Neural crest cell (in vitro differentiated cells): ENCODE measurements around the gene ADAMTS19. TPM values are rescaled to one million over a fixed set of nuclear protein-coding genes. Genes with fewer than 3 reads are reported as not detected.

ENCODE experiments used
- DNase-seq: peaks from one replicate; pipeline ENCODE4 v3.0.0; 2021; ENCODE audit warnings: low read depth, mixed read lengths, low spot score
- H3K27ac Mint-ChIP-seq: one replicate; pipeline ENCODE4 v1.8.0; 2021; ENCODE audit warnings: mild to moderate bottlenecking, mixed read lengths; ENCODE audit not compliant: unreplicated experiment
- H3K27me3 Mint-ChIP-seq: 2 replicates; pipeline ENCODE4 v1.8.0; 2021; ENCODE audit warnings: low read depth, mild to moderate bottlenecking, mixed read lengths
- H3K36me3 Mint-ChIP-seq: 2 replicates; pipeline ENCODE4 v1.8.0; 2021; ENCODE audit warnings: low read depth, mild to moderate bottlenecking, mixed read lengths
- H3K4me1 Mint-ChIP-seq: 2 replicates; pipeline ENCODE4 v1.8.0; 2021; ENCODE audit warnings: mixed read lengths
- H3K4me3 Mint-ChIP-seq: one replicate; pipeline ENCODE4 v1.8.0; 2021; ENCODE audit warnings: mild to moderate bottlenecking, mixed read lengths
- H3K9me3 Mint-ChIP-seq: 2 replicates; pipeline ENCODE4 v1.8.0; 2021; ENCODE audit warnings: mixed read lengths
- total RNA-seq: library from RNA; stranded (reverse); gene quantifications from 2 replicates; pipeline ENCODE4 v1.2.1, GENCODE V29; 2021
- TF ChIP-seq, protein P1 (sequence below): fragments of 200-600 bp; sonication (generic); conservative IDR thresholded peaks from 2 replicates; pipeline ENCODE4 v1.5.0; 2021; ENCODE audit warnings: antibody characterized with exemption, mild to moderate bottlenecking

Gene ADAMTS19
- total RNA-seq, 1 donor from 2014 or later: 3.1 TPM

DNA sequence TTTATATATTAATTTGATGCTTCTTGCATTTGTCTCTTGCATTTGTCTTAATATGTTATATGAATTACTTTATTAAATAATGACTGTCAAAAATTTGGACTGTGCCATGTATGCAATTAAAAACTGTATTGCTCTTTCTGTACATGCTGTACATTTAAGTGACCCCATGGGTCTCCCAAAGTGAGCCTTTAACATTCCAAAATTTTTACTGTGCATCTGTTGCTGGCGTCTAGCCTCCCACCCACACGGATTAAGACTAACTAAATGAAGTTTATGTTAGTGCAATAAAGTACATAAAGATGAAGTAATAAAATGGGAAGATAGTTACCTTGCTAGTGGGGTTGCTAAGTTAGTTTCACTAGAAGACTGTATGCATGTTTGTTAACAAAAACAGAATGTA, 48.5 kb downstream of the ADAMTS19 start:
- no peak for DNase-seq
- Mint-ChIP-seq H3K27me3 (no peaks in the 10 kb centered on the region), H3K4me1 (no peaks in the 10 kb centered on the region), H3K4me3 (no peak overlapping the region), H3K36me3 (no peaks in the 10 kb centered on the region), H3K27ac (no peak overlapping the region), H3K9me3 (no peaks in the 10 kb centered on the region)
- TF ChIP-seq, protein P1, sequence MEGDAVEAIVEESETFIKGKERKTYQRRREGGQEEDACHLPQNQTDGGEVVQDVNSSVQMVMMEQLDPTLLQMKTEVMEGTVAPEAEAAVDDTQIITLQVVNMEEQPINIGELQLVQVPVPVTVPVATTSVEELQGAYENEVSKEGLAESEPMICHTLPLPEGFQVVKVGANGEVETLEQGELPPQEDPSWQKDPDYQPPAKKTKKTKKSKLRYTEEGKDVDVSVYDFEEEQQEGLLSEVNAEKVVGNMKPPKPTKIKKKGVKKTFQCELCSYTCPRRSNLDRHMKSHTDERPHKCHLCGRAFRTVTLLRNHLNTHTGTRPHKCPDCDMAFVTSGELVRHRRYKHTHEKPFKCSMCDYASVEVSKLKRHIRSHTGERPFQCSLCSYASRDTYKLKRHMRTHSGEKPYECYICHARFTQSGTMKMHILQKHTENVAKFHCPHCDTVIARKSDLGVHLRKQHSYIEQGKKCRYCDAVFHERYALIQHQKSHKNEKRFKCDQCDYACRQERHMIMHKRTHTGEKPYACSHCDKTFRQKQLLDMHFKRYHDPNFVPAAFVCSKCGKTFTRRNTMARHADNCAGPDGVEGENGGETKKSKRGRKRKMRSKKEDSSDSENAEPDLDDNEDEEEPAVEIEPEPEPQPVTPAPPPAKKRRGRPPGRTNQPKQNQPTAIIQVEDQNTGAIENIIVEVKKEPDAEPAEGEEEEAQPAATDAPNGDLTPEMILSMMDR: no peak

DNA sequence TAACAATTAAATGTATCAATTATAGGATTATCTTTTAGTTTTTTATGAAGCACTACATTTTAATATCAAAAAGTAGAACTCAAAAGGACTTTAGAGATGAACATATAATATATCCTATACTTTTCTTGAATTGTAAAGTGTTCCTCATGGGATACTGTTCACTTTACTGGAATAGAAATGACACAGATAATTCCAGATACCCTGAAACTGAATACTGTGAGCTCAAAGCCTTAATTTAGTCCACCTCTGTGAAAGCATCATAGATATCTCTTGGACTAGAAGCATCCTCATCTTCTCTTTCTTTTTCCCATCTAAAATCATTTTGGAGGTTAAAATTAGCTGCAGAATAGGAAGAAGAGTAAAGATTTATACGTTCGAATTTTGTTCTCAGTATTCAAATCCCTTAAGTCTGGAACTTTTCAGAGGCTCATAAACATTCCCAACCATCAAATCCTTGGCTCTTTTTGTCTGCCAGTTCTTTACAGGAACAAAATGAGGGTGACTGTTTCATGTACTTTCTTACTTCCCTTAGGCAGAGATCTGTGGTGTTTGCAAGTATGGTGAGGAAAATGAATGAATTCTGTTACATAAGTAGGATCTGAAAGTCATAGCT, 49.4 kb downstream of the ADAMTS19 start:
- no peaks in the 10 kb centered on the region for H3K4me1 Mint-ChIP-seq
- no peak overlapping the region for H3K27ac Mint-ChIP-seq
- peaks cover 2% of the 10 kb centered on the region for H3K9me3 Mint-ChIP-seq
- no peaks in the 10 kb centered on the region for H3K36me3 Mint-ChIP-seq
- TF ChIP-seq, protein P1: no peak
- H3K27me3 Mint-ChIP-seq: no peaks in the 10 kb centered on the region
- no peak overlapping the region for H3K4me3 Mint-ChIP-seq
- DNase-seq: no peak

DNA sequence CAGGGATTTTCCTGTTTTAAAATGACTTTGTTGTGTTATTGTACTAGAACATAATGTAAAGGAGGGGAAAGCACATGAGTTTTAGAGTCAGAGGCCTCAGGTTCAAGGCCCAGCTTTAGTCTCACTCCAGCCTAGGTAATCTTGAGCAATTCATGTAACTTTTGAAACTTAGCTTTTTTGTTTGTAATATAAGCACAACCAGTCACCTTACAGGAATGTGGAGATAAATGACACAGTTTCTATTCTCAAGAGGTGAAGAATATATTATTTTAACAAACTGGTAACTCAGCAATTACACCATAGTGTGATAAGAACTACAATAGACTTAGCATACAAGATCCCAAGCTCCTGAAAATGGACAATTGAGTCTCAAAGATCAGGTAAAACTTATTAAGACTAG, 51.2 kb downstream of the ADAMTS19 start:
- TF ChIP-seq, protein P1: no peak
- no peak overlapping the region for H3K27ac Mint-ChIP-seq
- H3K4me3 Mint-ChIP-seq: no peak overlapping the region
- H3K36me3 Mint-ChIP-seq: peaks cover 3% of the 10 kb centered on the region
- peaks cover 12% of the 10 kb centered on the region for H3K9me3 Mint-ChIP-seq
- H3K4me1 Mint-ChIP-seq: no peaks in the 10 kb centered on the region
- no peak for DNase-seq
- H3K27me3 Mint-ChIP-seq: no peaks in the 10 kb centered on the region

DNA sequence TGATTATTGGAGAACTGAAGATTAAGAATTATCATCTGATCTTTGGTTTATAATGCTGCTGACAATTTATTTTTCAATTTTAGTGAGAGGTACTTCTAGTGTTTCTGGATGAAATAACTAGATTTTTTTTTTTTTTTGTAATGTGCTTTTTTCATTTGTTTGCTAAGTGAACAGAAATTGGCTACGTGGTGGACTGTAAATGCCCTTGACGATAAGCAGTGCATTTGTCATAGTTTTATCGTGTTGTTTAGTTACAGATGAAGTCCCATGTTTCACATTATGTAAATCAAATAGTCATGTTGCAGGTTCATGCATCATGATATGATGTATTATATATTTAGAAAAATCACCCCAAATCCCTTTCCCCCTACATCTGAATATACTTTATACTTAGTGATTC, 81.0 kb downstream of the ADAMTS19 start:
- Mint-ChIP-seq H3K4me3 (no peak overlapping the region), H3K4me1 (no peaks in the 10 kb centered on the region), H3K9me3 (peaks cover 3% of the 10 kb centered on the region), H3K27me3 (no peaks in the 10 kb centered on the region), H3K27ac (no peak overlapping the region), H3K36me3 (peaks cover 3% of the 10 kb centered on the region)
- TF ChIP-seq, protein P1: no peak
- no peak for DNase-seq

DNA sequence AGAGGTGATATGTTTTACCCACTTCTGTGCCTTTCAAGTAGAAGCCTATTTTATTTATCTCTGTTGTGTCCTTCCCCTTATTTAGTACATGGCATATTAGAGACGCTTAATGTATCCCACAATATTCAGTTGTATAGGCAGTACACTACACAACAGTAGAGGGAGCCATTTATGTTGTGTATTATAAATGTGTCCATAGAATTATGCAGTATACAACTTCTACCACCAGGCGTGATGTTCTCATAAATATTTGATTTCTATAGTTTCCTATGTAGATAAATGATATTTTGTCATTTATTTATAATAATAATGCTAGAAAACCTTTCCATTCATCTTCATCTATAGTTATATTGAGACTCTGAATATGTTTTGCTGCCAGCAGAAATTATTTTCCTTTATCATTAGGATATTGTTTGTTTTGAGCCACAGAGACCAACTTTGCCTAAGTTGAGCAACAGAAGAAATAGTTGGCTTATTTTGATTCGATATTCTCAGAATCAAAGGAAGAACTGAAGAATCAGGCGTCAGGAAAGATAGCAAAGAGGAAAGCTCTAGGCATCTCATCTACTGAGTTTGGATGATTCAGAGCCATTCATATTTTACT, 81.7 kb downstream of the ADAMTS19 start:
- peaks cover 3% of the 10 kb centered on the region for H3K36me3 Mint-ChIP-seq
- H3K4me3 Mint-ChIP-seq: no peak overlapping the region
- no peaks in the 10 kb centered on the region for H3K4me1 Mint-ChIP-seq
- peaks cover 3% of the 10 kb centered on the region for H3K9me3 Mint-ChIP-seq
- H3K27ac Mint-ChIP-seq: no peak overlapping the region
- TF ChIP-seq, protein P1: peak; percentile 53
- H3K27me3 Mint-ChIP-seq: no peaks in the 10 kb centered on the region
- no peak for DNase-seq
